PFSK-1 (cell line): Measurements from ENCODE around the gene AMMECR1.

Experiments
- FOXP2 ChIP-seq: optimal IDR thresholded peaks from 2 replicates; pipeline ENCODE3; 2011; ENCODE audit warnings: borderline replicate concordance, control low read depth, inconsistent platforms; ENCODE audit not compliant: insufficient read depth; ENCODE audit errors: extremely low read length, extremely low read depth
- POLR2AphosphoS5 ChIP-seq: IDR thresholded peaks from 2 replicates; pipeline ENCODE4 v1.6.1; 2012; ENCODE audit warnings: low read depth, mild to moderate bottlenecking, control low read depth, low read length, moderate library complexity
- REST ChIP-seq, 2 experiments: IDR thresholded peaks; 2 replicates each; pipeline versions ENCODE4 v1.6.1 to v1.8.0; 2011 to 2012; ENCODE audit warnings: low read depth in 2 of 2, low read length in 2 of 2, control low read depth in 1 of 2, inconsistent platforms in 1 of 2, mild to moderate bottlenecking in 1 of 2, moderate library complexity in 1 of 2; ENCODE audit not compliant: insufficient read depth in 1 of 2
- SIN3A ChIP-seq: IDR thresholded peaks from 2 replicates; pipeline ENCODE4 v1.6.1; 2012; ENCODE audit warnings: mild to moderate bottlenecking, low read length, moderate library complexity, borderline replicate concordance; ENCODE audit not compliant: insufficient read depth
- TAF1 ChIP-seq: IDR thresholded peaks from 2 replicates; pipeline ENCODE4 v1.6.1; 2012; ENCODE audit warnings: low read length, control low read depth, borderline replicate concordance; ENCODE audit not compliant: insufficient read depth

AMMECR1 gene

GRCh38 chrX:110222497-110223257, 95.2 kb downstream of the AMMECR1 start:
- TF ChIP-seq SIN3A (no peak), REST (IDR thresholded peaks at IDR 0.05; ENCODE audit: insufficient read depth in 1 of 2, low read depth in 2 of 2, low read length in 2 of 2) (no peak), FOXP2 (no peak), TAF1 (no peak), POLR2AphosphoS5 (no peak)

GRCh38 chrX:110219920-110220319, 98.0 kb downstream of the AMMECR1 start:
- TF ChIP-seq FOXP2 (no peak), POLR2AphosphoS5 (no peak), TAF1 (no peak), REST (IDR thresholded peaks at IDR 0.05; ENCODE audit: insufficient read depth in 1 of 2, low read depth in 2 of 2, low read length in 2 of 2) (no peak), SIN3A (no peak)

- TF ChIP-seq SIN3A (no peak), POLR2AphosphoS5 (no peak)
Observed at GRCh38 chrX:110218591-110218990, 99.3 kb downstream of the AMMECR1 start.

- no peak for TF ChIP-seq POLR2AphosphoS5
- TF ChIP-seq TAF1, result no peak
- TF ChIP-seq REST (IDR thresholded peaks at IDR 0.05; ENCODE audit: insufficient read depth in 1 of 2, low read depth in 2 of 2, low read length in 2 of 2), result no peak
- no peak for TF ChIP-seq SIN3A
- TF ChIP-seq FOXP2, result no peak
Observed at GRCh38 chrX:110216027-110216426, 101.9 kb downstream of the AMMECR1 start.

GRCh38 chrX:110215411-110215810, 102.5 kb downstream of the AMMECR1 start:
- TF ChIP-seq POLR2AphosphoS5, result no peak
- no peak for TF ChIP-seq REST (IDR thresholded peaks at IDR 0.05; ENCODE audit: insufficient read depth in 1 of 2, low read depth in 2 of 2, low read length in 2 of 2)
- TF ChIP-seq TAF1, result no peak
- TF ChIP-seq SIN3A, result no peak
- no peak for TF ChIP-seq FOXP2
